Peyer's patch (tissue), 4 donors: ENCODE measurements around the gene ERC2. TPM values are rescaled to one million over a fixed set of nuclear protein-coding genes. Genes with fewer than 3 reads are reported as not detected.

ENCODE experiments used
- DNase-seq, 3 donors: peaks; one replicate each; pipeline ENCODE4 v3.0.0-alpha.2; 2017 to 2019
- H3K27ac ChIP-seq, 4 donors: fragments of 200-600 bp; sonication (generic); one replicate each; pipeline ENCODE4 v1.5.1; 2016 to 2019
- H3K27me3 ChIP-seq, 2 donors: fragments of 200-600 bp; sonication (generic); one replicate each; pipeline ENCODE4 v1.5.1; 2019
- H3K36me3 ChIP-seq, 3 donors: fragments of 200-600 bp; sonication (generic); one replicate each; pipeline ENCODE4 v1.5.1; 2016 to 2019
- H3K4me1 ChIP-seq, 4 donors: fragments of 200-600 bp; sonication (generic); one replicate each; pipeline ENCODE4 v1.5.1; 2016 to 2019
- H3K4me3 ChIP-seq, 4 donors: fragments of 200-600 bp; sonication (generic); 1 replicate in 3 of 4; 2 replicates in 1 of 4; pipeline ENCODE4 v1.5.1; 2016 to 2019; ENCODE audit warnings: mild to moderate bottlenecking in 1 of 4
- H3K9me3 ChIP-seq, 4 donors: fragments of 200-600 bp; sonication (generic); one replicate each; pipeline ENCODE4 v1.5.1; 2016 to 2019; ENCODE audit warnings: mild to moderate bottlenecking in 1 of 4
- POLR2A ChIP-seq, 2 donors: fragments of 450-650 bp; IDR thresholded peaks; one replicate each; pipeline ENCODE4 v1.5.1; 2017; ENCODE audit warnings: antibody characterized with exemption in 2 of 2, mild to moderate bottlenecking in 2 of 2, moderate library complexity in 2 of 2
- total RNA-seq, 4 donors: library from RNA; depleted of rRNA; stranded (reverse); fragments of >200 nt; gene quantifications; one replicate each; pipeline ENCODE4 v1.1.0, GENCODE V29; 2016
- TF ChIP-seq, protein P1 (sequence below), 6 experiments: fragments of 450-650 bp in 4 of 6; fragments of 200-600 bp in 2 of 6; sonication (generic) in 1 of 6; IDR thresholded peaks; one replicate each; pipeline ENCODE4 v1.5.1; 2017 to 2019; ENCODE audit warnings: antibody characterized with exemption in 6 of 6, mild to moderate bottlenecking in 3 of 6, moderate library complexity in 1 of 6

Gene ERC2
- total RNA-seq, 4 donors from 2014 or later: 0.18 to 0.83 TPM; not detected in 2

DNA sequence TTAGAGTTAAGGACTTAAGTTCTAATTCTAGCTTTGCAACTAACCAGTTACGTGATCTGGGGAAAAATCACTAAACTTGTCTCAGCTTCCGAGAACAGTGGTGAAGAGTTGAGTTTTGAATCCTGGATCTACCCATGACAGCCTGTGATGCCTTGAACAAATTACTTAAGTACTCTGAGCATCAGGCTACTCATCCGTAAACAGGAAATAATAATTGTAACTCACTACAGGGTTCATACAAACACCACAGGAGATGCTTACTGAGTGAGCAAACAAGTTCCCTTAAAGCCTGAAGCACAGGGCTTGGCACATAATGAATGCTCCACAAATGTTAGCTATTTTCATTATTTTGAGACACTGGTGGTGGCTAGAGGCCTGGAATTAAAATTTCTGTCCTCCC is 158.8 kb downstream of the ERC2 start:
- no peak for DNase-seq
- TF ChIP-seq, protein P1, sequence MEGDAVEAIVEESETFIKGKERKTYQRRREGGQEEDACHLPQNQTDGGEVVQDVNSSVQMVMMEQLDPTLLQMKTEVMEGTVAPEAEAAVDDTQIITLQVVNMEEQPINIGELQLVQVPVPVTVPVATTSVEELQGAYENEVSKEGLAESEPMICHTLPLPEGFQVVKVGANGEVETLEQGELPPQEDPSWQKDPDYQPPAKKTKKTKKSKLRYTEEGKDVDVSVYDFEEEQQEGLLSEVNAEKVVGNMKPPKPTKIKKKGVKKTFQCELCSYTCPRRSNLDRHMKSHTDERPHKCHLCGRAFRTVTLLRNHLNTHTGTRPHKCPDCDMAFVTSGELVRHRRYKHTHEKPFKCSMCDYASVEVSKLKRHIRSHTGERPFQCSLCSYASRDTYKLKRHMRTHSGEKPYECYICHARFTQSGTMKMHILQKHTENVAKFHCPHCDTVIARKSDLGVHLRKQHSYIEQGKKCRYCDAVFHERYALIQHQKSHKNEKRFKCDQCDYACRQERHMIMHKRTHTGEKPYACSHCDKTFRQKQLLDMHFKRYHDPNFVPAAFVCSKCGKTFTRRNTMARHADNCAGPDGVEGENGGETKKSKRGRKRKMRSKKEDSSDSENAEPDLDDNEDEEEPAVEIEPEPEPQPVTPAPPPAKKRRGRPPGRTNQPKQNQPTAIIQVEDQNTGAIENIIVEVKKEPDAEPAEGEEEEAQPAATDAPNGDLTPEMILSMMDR (IDR thresholded peaks at IDR 0.05): no peak
- no peak for TF ChIP-seq POLR2A (IDR thresholded peaks at IDR 0.05)
- Histone ChIP-seq H3K4me3 (no peak overlapping the region), H3K4me1 (no peaks in the 10 kb centered on the region), H3K27me3 (no peaks in the 10 kb centered on the region), H3K9me3 (no peaks in the 10 kb centered on the region), H3K27ac (no peak overlapping the region), H3K36me3 (no peaks in the 10 kb centered on the region)

GRCh38 chr3:56308471-56308870 is 159.8 kb downstream of the ERC2 start:
- TF ChIP-seq POLR2A (IDR thresholded peaks at IDR 0.05): no peak
- TF ChIP-seq, protein P1 (IDR thresholded peaks at IDR 0.05): no peak
- no peaks in the 10 kb centered on the region for H3K27me3 ChIP-seq
- no peak for DNase-seq
- no peak overlapping the region for H3K4me3 ChIP-seq
- no peaks in the 10 kb centered on the region for H3K9me3 ChIP-seq
- no peaks in the 10 kb centered on the region for H3K4me1 ChIP-seq
- no peak overlapping the region for H3K27ac ChIP-seq
- no peaks in the 10 kb centered on the region for H3K36me3 ChIP-seq

GRCh38 chr3:56304069-56304468 is 164.2 kb downstream of the ERC2 start:
- Histone ChIP-seq H3K4me3 (no peak overlapping the region), H3K4me1 (no peaks in the 10 kb centered on the region), H3K27ac (no peak overlapping the region), H3K27me3 (no peaks in the 10 kb centered on the region), H3K9me3 (no peaks in the 10 kb centered on the region), H3K36me3 (no peaks in the 10 kb centered on the region)
- TF ChIP-seq, protein P1 (IDR thresholded peaks at IDR 0.05): no peak
- no peak for DNase-seq

DNA sequence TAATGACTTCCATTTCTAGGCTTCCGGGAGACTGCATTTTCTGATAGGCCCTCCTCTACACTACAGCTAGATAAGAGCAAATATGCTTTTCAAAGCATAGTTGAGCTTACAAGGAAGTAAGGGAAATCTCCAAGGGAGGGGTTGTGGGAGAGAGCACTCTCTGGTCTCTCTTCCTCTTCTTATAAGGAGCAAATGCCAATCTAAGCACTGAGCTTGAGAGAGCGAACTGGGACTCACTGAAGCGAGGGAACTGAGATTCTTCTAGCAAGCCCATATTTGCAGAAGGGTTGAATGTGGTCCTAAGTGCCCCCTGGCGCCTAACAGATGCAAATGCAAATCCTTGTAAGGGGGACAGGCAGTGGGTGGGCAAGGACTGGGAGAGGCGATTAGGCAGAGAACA is 164.8 kb downstream of the ERC2 start:
- Histone ChIP-seq H3K27ac (no peak overlapping the region), H3K4me1 (no peaks in the 10 kb centered on the region), H3K27me3 (no peaks in the 10 kb centered on the region), H3K36me3 (no peaks in the 10 kb centered on the region), H3K4me3 (no peak overlapping the region), H3K9me3 (no peaks in the 10 kb centered on the region)
- no peak for TF ChIP-seq POLR2A (IDR thresholded peaks at IDR 0.05)
- TF ChIP-seq, protein P1 (IDR thresholded peaks at IDR 0.05): peak in 1 of 6 experiments; percentile 19
- DNase-seq: no peak

GRCh38 chr3:56302417-56302816 is 165.8 kb downstream of the ERC2 start:
- no peak for DNase-seq
- H3K4me3 ChIP-seq: no peak overlapping the region
- H3K9me3 ChIP-seq: no peaks in the 10 kb centered on the region
- no peaks in the 10 kb centered on the region for H3K36me3 ChIP-seq
- no peaks in the 10 kb centered on the region for H3K4me1 ChIP-seq
- no peaks in the 10 kb centered on the region for H3K27me3 ChIP-seq
- no peak overlapping the region for H3K27ac ChIP-seq
- TF ChIP-seq, protein P1 (IDR thresholded peaks at IDR 0.05): no peak
- no peak for TF ChIP-seq POLR2A (IDR thresholded peaks at IDR 0.05)

DNA sequence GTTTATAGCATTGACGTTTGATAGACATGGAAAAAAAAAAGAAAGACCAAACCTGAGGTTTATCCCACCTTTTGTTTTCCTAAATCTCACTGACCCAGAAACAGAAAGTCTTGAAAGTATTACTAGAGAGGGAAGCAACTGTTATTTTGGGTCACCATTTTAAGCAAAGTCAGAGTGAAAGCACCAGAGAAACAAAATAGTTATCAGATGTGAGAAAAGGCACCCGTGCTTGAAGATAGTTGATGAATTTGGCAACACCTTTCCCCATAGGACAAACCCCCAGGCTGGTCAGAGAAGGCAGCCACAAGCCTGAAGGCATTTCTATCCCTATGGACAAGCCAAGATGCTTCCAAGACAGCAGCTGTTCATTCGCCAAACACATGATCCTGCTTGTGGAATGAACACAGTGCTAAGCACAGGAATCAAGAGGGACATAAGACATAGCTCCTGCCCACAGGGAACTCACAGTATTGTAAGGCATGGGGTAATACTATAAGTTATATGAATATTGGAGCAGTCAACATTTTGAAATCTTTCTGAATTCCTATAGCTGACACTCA is 170.9 kb downstream of the ERC2 start:
- no peak for DNase-seq
- H3K4me1 ChIP-seq: no peaks in the 10 kb centered on the region
- TF ChIP-seq, protein P1 (IDR thresholded peaks at IDR 0.05): no peak
- TF ChIP-seq POLR2A (IDR thresholded peaks at IDR 0.05): no peak

More for the DNA sequence above, 170.9 kb downstream of the ERC2 start:
- no peaks in the 10 kb centered on the region for H3K36me3 ChIP-seq
- no peaks in the 10 kb centered on the region for H3K9me3 ChIP-seq
- no peak overlapping the region for H3K4me3 ChIP-seq
- H3K27ac ChIP-seq: no peak overlapping the region
- no peaks in the 10 kb centered on the region for H3K27me3 ChIP-seq
